ENCODE data around the gene CYP2E1.
"Not testable (repeated sequence)": the region's sequence is repeated elsewhere in the genome, so short reads cannot be mapped to it uniquely, and the experiment has no call there.

CYP2E1 gene

GRCh38 chr10:133528845-133529575 is 1.8 kb downstream of the CYP2E1 start:
- DNase-seq = no peak

GRCh38 chr10:133529576-133529946 is 2.4 kb downstream of the CYP2E1 start:
- DNase-seq = no peak

DNA sequence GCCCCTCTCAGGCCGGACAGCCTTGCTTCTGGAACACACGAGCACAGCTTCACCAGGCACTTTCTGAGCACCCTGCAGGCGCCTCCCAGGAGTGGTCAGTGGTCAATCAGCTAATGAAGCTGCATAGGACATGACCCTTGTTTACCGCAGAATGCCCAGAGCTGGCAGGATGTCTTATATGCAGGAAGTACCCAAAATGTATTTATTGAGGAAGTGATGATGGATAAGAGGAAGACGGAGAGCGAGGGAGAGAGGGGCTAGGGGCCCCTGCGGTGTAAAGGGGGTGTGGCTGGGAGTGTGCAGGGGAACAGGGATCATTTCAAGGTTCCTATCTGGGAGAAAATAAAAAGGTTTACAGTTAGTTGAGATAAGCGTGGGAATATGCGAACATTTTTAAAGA is 3.3 kb downstream of the CYP2E1 start:
- no peak for DNase-seq

GRCh38 chr10:133532871-133533270 is 5.7 kb downstream of the CYP2E1 start:
- no peak for DNase-seq

DNA sequence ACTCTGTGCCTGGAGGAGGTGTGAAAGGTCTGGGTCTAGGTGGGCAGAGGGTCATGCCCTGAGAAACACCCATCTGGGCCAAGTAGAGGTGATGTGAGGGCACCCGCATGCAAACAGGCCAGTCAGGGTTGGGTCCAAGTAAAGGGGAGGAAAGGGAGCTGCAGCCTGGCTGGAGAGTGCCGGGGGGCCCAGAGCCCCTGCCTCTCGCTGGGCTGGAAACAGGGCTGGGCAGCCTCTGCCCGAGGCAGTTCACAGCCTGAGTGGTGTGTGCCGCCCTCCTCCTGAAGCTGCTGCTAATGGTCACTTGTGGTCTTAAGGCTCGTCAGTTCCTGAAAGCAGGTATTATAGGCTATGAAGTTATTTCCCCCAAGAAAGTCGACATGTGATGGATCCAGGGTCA is 7.3 kb downstream of the CYP2E1 start:
- no peak for DNase-seq

DNA sequence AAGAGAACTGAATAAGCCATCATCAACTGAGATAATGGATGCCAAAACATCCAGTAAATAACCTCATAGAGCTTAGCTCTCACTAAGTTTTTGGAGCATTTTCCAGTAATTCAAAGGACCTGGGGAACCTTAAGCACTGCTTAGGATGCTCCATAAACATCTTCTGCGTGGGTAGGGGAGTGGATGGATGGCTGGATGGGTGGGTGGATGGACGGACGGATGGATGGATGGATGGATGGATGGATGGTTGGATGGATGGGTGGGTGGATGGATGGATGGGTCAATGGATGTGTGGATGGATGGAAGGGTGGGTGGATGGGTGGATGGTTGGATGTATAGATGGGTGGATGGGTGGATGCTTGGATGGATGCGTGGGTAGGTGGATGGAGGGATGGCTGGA is 9.0 kb downstream of the CYP2E1 start:
- DNase-seq = no peak

DNA sequence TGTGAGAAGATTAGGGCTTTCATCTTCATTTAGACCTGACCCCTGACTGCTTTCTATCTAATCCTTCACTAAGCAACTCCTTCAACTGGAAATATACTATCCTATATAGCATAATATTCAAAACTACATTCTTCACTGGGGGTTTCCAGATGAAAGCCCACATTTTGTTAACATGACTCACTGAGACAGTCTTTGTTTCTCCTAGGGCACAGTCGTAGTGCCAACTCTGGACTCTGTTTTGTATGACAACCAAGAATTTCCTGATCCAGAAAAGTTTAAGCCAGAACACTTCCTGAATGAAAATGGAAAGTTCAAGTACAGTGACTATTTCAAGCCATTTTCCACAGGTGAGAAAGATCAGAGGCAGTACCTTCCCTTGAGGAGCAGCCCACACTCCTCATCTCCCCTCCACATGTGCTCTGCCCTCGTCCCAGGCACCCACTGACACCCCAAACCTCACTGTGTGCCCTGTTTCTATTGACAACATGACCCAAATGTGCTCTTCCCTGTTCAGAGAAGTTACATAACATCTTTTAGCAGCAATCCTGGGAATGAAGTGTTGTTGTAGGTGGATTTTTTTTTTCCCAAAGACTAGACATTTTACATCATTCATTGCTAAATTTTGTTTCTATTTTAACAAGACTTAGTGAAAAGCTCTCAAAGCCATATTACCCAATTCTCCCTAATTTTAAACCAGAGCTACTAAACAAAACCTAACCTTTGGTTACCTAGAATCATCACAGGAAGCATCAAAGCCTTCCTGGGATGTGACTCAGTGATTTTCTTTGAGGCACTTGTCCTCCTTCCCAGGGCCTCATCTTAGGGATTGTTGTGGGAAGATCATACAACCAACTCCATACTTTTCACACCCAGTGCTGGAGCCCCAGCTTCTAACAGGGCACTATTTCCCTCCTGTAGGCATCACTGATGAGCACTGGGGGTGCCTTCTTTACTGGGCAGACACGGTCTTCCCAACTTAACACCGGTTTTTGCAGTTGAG is 10.7 kb downstream of the CYP2E1 start:
- DNase-seq = no peak

DNA sequence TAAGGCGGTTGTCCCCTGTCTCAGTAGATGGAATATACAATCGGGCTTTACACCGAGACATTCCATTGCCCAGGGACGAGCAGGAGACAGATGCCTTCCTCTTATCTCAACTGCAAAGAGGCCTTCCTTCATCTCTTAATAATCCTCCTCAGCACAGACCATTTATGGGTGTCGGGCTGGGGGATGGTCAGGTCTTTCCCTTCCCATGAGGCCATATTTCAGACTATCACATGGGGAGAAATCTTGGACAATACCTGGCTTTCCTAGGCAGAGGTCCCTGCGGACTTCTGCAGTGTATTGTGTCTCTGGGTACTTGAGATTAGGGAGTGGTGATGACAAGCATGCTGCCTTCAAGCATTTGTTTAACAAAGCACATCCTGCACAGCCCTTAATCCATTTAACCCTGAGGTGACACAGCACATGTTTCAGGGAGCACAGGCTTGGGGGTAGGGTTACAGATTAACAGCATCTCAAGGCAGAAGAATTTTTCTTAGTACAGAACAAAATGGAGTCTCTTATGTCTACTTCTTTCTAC is 14.3 kb downstream of the CYP2E1 start:
- not testable (repeated sequence) for DNase-seq

GRCh38 chr10:133544506-133544905 is 17.3 kb downstream of the CYP2E1 start:
- DNase-seq = no peak

GRCh38 chr10:133554600-133554999 is 27.4 kb downstream of the CYP2E1 start:
- DNase-seq = no peak

- no peak for DNase-seq
Observed at GRCh38 chr10:133555521-133555920, 28.4 kb downstream of the CYP2E1 start.

GRCh38 chr10:133557381-133557780 is 30.2 kb downstream of the CYP2E1 start:
- DNase-seq = no peak

GRCh38 chr10:133559216-133559615 is 32.1 kb downstream of the CYP2E1 start:
- no peak for DNase-seq

DNA sequence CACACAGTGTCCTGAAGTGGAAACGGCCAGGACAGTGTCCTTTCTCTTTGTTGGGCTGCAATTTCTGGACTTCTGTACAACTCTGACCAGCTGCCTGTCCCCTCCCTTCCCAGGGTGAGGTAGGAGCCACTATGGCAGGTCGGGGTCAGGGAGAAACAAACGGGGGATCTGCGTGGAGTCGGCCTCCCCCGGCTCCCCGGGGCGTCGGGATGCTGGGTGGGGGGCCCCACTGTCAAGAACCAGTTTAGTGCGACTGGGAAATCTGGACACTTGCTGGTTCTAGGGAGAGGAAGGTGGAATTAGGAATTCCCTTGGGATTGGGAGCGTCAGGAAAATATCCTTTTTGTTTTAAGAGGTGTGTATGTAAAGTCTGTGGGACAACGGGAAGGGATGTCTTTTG is 37.7 kb downstream of the CYP2E1 start:
- no peak for DNase-seq

- DNase-seq = no peak
Observed at GRCh38 chr10:133565441-133566294, 38.5 kb downstream of the CYP2E1 start, which contains the start of gene SYCE1. TSS of gene SYCE1 (minus strand) at chr10:133565583. CDS start at chr10:133565529, 54 bp downstream.

DNA sequence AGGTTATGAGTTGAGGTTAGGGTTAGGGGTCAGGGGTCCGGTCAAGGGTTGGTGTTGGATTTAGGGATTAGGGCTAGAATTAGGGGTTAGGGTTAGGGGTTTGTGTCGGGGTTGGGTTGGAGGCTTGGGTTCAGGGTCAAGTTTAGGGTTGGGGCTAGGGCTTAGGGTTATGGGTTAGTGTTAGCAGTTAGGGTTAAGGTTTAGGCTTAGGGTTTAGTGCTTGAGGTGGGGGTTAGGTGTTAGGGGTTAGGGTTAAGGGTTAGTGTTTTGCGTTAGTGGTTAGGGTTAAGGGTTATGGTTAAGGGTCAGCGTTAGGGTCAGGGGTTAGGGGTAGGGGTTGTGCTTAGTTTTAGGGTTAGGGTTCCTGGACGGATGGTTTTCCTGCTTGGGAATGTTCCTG is 40.0 kb downstream of the CYP2E1 start:
- no peak for DNase-seq

DNA sequence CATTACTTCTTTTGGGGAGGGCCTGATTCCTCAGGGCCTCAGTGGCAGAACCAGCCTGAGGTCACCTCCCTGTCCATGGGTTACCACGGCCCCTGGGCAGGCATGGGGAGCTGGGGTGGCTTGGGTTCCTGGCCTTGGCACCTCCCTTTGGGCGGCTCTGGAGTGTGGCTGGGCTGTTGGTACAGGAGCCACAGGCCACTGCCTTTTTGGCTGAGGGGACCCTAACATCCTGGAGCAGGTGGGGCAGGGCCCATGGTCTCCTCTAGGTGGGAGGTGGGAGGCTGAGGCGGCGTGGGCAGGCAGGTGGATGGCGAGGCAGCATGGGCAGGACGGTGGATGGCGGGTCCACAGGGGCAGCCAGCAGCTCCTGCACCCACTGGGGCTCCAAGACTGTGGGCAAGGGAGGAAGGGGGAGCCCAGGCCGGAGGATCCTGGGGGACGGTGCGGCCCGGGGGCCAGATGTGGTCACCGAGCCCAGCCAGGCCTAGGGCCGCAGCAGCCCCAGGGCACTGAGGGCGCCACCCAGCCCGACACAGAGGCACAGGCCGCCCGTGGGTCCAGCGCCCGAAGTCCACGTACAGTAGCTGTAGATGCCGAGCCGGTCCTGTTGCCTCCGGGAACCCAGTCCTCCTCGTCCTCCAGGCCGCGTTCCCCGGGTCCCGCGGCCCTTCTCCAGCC is 40.6 kb downstream of the CYP2E1 start:
- no peak for DNase-seq

DNA sequence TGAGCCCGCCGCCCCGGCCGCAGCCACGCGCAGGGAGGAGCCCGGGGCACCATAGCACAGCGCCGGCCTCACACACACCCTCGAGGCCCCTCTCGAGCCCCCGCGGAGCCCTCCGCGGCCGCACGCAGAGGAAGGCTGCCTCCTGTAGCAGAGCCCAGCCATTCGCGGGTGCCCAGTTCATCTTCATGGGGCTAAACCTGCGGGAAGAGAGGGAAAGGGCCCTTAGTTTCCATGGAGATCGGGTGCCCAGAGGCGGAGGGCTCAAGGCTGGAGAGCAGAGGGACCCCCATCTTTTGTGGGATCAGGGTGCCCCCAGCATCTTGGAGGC is 41.1 kb downstream of the CYP2E1 start:
- DNase-seq = no peak

DNA sequence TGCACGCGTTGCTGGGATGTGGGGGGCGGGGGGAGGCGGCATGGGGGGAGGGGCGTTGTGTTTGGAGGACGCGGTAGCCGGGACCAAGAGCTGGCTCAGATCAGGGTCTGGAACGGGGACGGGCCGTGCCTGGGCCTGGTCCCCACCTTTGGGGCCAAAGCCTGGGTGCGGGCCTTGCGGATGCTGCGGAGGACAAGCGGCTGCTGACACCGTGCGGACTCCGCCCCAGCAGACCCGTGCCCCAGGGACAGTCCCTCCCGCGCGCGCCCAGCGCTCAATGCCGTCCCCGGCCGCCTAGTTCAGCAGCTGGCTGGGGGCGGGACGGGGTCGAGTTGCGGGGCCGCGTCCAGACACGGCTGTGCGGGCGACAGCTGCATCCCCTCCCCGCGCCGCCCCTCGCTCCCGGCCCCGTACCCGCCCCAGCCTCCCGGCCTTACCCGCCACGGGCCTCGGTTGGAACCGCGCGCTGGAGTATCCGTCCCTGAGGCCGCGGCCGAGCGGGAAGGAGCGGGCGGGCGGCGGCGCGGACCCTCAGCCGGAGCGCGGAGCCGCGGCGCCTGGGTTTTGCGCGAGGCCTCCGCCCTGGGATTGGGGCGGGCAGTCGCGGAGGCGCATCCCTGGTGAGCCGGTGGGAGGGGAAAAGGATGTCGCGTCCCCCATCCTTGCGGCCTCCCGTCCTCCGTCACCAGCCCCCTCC is 41.8 kb downstream of the CYP2E1 start:
- DNase-seq = not testable (repeated sequence)

DNA sequence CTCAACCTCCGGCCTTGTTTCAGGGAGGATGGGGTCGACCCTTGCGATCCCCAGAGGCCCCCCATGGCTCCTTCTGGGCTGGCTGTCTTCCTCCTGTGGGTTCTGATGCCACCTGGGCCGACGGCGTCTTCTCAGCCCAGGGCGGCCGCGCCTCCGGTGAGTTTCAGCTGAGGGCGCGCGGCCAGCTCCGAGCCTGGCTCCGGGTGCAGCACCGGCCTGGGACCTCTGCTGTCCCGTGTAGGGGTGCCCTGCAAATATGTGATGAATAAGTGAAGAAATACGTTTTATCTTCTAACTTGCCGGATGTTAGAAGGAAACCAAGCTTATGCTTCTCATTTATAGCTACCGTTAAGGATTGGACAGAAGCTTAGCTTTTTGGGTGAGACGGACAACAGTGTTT is 42.6 kb downstream of the CYP2E1 start:
- not testable (repeated sequence) for DNase-seq

- DNase-seq = not testable (repeated sequence)
Observed at GRCh38 chr10:133572055-133572454, 44.9 kb downstream of the CYP2E1 start.

DNA sequence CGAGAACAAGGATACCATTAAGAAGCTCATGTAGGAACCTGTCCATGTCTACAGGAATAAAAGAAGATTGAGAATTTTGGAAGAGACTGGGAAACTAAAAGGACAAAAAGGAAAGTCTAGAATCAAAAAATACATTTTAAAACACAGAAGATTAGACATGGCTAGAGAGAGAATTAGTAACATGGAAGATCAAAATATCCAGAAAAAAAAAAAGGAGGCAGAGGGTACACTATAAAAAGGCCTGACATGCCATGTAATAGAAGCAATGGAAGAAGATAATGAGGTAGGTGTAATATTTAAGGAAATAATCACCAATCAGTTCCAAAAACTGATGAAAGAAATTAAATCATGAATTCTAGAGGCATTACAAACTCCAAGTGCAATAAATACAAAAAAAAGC is 46.3 kb downstream of the CYP2E1 start:
- not testable (repeated sequence) for DNase-seq
